Gastroesophageal sphincter (tissue), 4 donors: ENCODE results near the gene AMBP. TPM values are rescaled to one million over a fixed set of nuclear protein-coding genes. Genes with fewer than 3 reads are reported as not detected.

Experiments used
- ATAC-seq: fragments of 150-250 bp; one replicate; pipeline ENCODE4 v1.9.1; 2016; ENCODE audit warnings: mild to moderate bottlenecking, moderate library complexity
- H3K27ac ChIP-seq, 4 donors: fragments of 200-600 bp; sonication (generic) in 3 of 4; 1 replicate in 3 of 4; 2 replicates in 1 of 4; pipeline ENCODE4 v1.5.1; 2016 to 2019
- H3K27me3 ChIP-seq: fragments of 200-600 bp; sonication (generic); one replicate; pipeline ENCODE4 v1.5.1; 2019
- H3K36me3 ChIP-seq, 2 donors: fragments of 200-600 bp; sonication (generic); one replicate each; pipeline ENCODE4 v1.5.1; 2019; ENCODE audit warnings: control low read depth in 1 of 2
- H3K4me1 ChIP-seq, 3 donors: fragments of 200-600 bp; sonication (generic); 1 replicate in 2 of 3; 2 replicates in 1 of 3; pipeline ENCODE4 v1.5.1; 2016 to 2019; ENCODE audit warnings: control low read depth in 2 of 3
- H3K4me3 ChIP-seq, 2 donors: fragments of 200-600 bp; sonication (generic); one replicate each; pipeline ENCODE4 v1.5.1; 2019; ENCODE audit warnings: mild to moderate bottlenecking in 1 of 2, moderate library complexity in 1 of 2
- H3K9me3 ChIP-seq, 3 donors: fragments of 200-600 bp; sonication (generic); one replicate each; pipeline ENCODE4 v1.5.1; 2017 to 2019; ENCODE audit warnings: control low read depth in 2 of 3
- CTCF ChIP-seq, 4 experiments: fragments of 200-600 bp in 2 of 4; fragments of 450-650 bp in 2 of 4; sonication (generic) in 1 of 4; IDR thresholded peaks; one replicate each; pipeline ENCODE4 v1.5.1; 2017 to 2019; ENCODE audit warnings: antibody characterized with exemption in 4 of 4, mild to moderate bottlenecking in 2 of 4, moderate library complexity in 2 of 4
- EP300 ChIP-seq: sonication (generic); formaldehyde crosslinking; IDR thresholded peaks from one replicate; pipeline ENCODE4 v1.6.1; 2017; ENCODE audit warnings: antibody characterized with exemption, mild to moderate bottlenecking
- POLR2A ChIP-seq, 2 donors: fragments of 450-650 bp; IDR thresholded peaks; one replicate each; pipeline ENCODE4 v1.6.1; 2017; ENCODE audit warnings: antibody characterized with exemption in 2 of 2, mild to moderate bottlenecking in 2 of 2, moderate library complexity in 1 of 2
- POLR2AphosphoS5 ChIP-seq: sonication (generic); formaldehyde crosslinking; IDR thresholded peaks from one replicate; pipeline ENCODE4 v1.6.1; 2017; ENCODE audit warnings: antibody characterized with exemption
- WGBS, 2 donors: methylation state at CpG; one replicate each; pipeline ENCODE4 v1.1.5; 2018; ENCODE audit warnings: low coverage in 1 of 2; 5-methylcytosine and 5-hydroxymethylcytosine counted together
- total RNA-seq, 4 donors: library from RNA; depleted of rRNA; stranded (reverse); fragments of >200 nt; gene quantifications; one replicate each; pipeline ENCODE4 v1.1.0, GENCODE V29; 2016

AMBP gene
- total RNA-seq, 4 donors from 2014 or later: not detected

GRCh38 chr9:114051706-114052105, 26.4 kb downstream of the AMBP start:
- Histone ChIP-seq H3K4me3 (no peak overlapping the region), H3K27me3 (no peaks in the 10 kb centered on the region), H3K36me3 (peaks cover 0 to 53% of the 10 kb centered on the region in 2 donors), H3K27ac (no peak overlapping the region), H3K9me3 (no peaks in the 10 kb centered on the region), H3K4me1 (no peaks in the 10 kb centered on the region)
- TF ChIP-seq POLR2AphosphoS5 (no peak), CTCF (IDR thresholded peaks at IDR 0.05) (no peak), EP300 (no peak), POLR2A (IDR thresholded peaks at IDR 0.05) (no peak)
- WGBS, 2 donors: 75% methylated on average over 5 of the region's 7 CpGs; no CpG with 5 or more reads in 1 of the 2 donors
- no peak for ATAC-seq

GRCh38 chr9:114051281-114051680, 26.8 kb downstream of the AMBP start:
- WGBS, 2 donors: 80% methylated on average over 1 of the region's 15 CpGs; no CpG with 5 or more reads in 1 of the 2 donors
- Histone ChIP-seq H3K4me3 (no peak overlapping the region), H3K36me3 (peaks cover 0 to 49% of the 10 kb centered on the region in 2 donors), H3K4me1 (no peaks in the 10 kb centered on the region), H3K27me3 (no peaks in the 10 kb centered on the region), H3K9me3 (no peaks in the 10 kb centered on the region), H3K27ac (no peak overlapping the region)
- ATAC-seq: no peak
- no peak for TF ChIP-seq CTCF (IDR thresholded peaks at IDR 0.05)
- no peak for TF ChIP-seq POLR2AphosphoS5
- TF ChIP-seq EP300: no peak
- TF ChIP-seq POLR2A (IDR thresholded peaks at IDR 0.05): no peak

- no peak overlapping the region for H3K4me3 ChIP-seq
- 89 to 93% methylated on average over 4 to 5 of the region's 6 CpGs for WGBS, 2 donors
- H3K27me3 ChIP-seq: no peaks in the 10 kb centered on the region
- no peaks in the 10 kb centered on the region for H3K4me1 ChIP-seq
- H3K9me3 ChIP-seq: no peaks in the 10 kb centered on the region
- peaks cover 0 to 49% of the 10 kb centered on the region in 2 donors for H3K36me3 ChIP-seq
- no peak for ATAC-seq
- no peak overlapping the region for H3K27ac ChIP-seq
- TF ChIP-seq EP300 (no peak), POLR2A (IDR thresholded peaks at IDR 0.05) (no peak), POLR2AphosphoS5 (no peak), CTCF (IDR thresholded peaks at IDR 0.05) (no peak)
Observed at GRCh38 chr9:114050646-114051045, 27.5 kb downstream of the AMBP start.

- Histone ChIP-seq H3K4me3 (no peak overlapping the region), H3K27me3 (no peaks in the 10 kb centered on the region), H3K9me3 (no peaks in the 10 kb centered on the region), H3K36me3 (peaks cover 0 to 49% of the 10 kb centered on the region in 2 donors), H3K4me1 (no peaks in the 10 kb centered on the region), H3K27ac (no peak overlapping the region)
- no peak for ATAC-seq
- no peak for TF ChIP-seq EP300
- no peak for TF ChIP-seq CTCF (IDR thresholded peaks at IDR 0.05)
- TF ChIP-seq POLR2A (IDR thresholded peaks at IDR 0.05): no peak
- TF ChIP-seq POLR2AphosphoS5: no peak
- 86 to 87% methylated on average over 3 to 10 of the region's 11 CpGs for WGBS, 2 donors
Observed at GRCh38 chr9:114050226-114050568, 27.9 kb downstream of the AMBP start.

GRCh38 chr9:114049441-114050225, 28.5 kb downstream of the AMBP start:
- Histone ChIP-seq H3K4me3 (no peak overlapping the region), H3K27me3 (no peaks in the 10 kb centered on the region), H3K4me1 (no peaks in the 10 kb centered on the region), H3K27ac (no peak overlapping the region), H3K9me3 (no peaks in the 10 kb centered on the region), H3K36me3 (peaks cover 0 to 49% of the 10 kb centered on the region in 2 donors)
- ATAC-seq: no peak
- TF ChIP-seq POLR2AphosphoS5 (no peak), CTCF (IDR thresholded peaks at IDR 0.05) (no peak), POLR2A (IDR thresholded peaks at IDR 0.05) (no peak), EP300 (no peak)
- 91 to 100% methylated on average over 3 to 12 of the region's 40 CpGs for WGBS, 2 donors
